K562 (cell line): Measurements from ENCODE around the gene SDSL. TPM values are rescaled to one million over a fixed set of nuclear protein-coding genes. Genes with fewer than 3 reads are reported as not detected.

Experiments
- ATAC-seq: fragments of 200-7000 bp; cut with Tn5 transposase; 3 replicates; pipeline ENCODE4 v1.9.1; 2020; ENCODE audit warnings: moderate library complexity
- BruUV-seq: library from RNA; stranded (reverse); fragments of 400-500 nt; replicated peaks from 2 replicates; lab custom pipeline; 2021; lab: Mats Ljungman, UMichigan
- CTCF ChIA-PET: fragments of 300-600 bp; formaldehyde crosslinking; extraction: SDS; loops from one replicate; lab custom pipeline; 2021; ENCODE audit warnings: low intra/inter-chr PET ratio; lab: Yijun Ruan, JAX
- POLR2A ChIA-PET: fragments of 300-600, 350-650 bp; sonication (Branson Sonifier 250); formaldehyde crosslinking; extraction: SDS; loops from one replicate; lab custom pipeline; 2021; ENCODE audit warnings: antibody characterized with exemption, inconsistent platforms; lab: Yijun Ruan, JAX
- DNase-seq, 4 experiments: peaks; one replicate each; pipeline versions ENCODE4 v3.0.0 to v3.0.0-alpha.2; 2011 to 2018; ENCODE audit warnings: low spot score in 3 of 4, mixed read lengths in 3 of 4; ENCODE audit errors: extremely low read depth in 1 of 4
- FAIRE-seq: peaks from 2 replicates; lab custom pipeline; 2011; peaks lifted over from hg19 to GRCh38; lab: Jason Lieb, UNC
- H2AFZ ChIP-seq: 2 replicates; pipeline ENCODE4 v1.6.0; 2011; ENCODE audit warnings: low read depth, low read length, control low read depth, inconsistent platforms
- H3K27ac ChIP-seq: fragments of 200-600 bp; 3 replicates; pipeline ENCODE4 v1.8.0; 2011; ENCODE audit warnings: low read depth, mild to moderate bottlenecking, control low read depth, inconsistent platforms, low read length, moderate library complexity, mixed read lengths; ENCODE audit errors: extremely low read depth
- H3K27me3 ChIP-seq, 2 experiments: fragments of 300-600 bp in 1 of 2; 2 replicates in 1 of 2; 3 replicates in 1 of 2; pipeline versions ENCODE4 v1.6.0 to v1.8.0; 2011; ENCODE audit warnings: inconsistent platforms in 2 of 2, low read length in 2 of 2, mild to moderate bottlenecking in 1 of 2, mixed read lengths in 1 of 2, moderate library complexity in 1 of 2; ENCODE audit not compliant: control insufficient read depth in 2 of 2, insufficient read depth in 2 of 2
- H3K36me3 ChIP-seq: fragments of 300-600 bp; 3 replicates; pipeline ENCODE4 v1.8.0; 2011; ENCODE audit warnings: mild to moderate bottlenecking, low read length, inconsistent platforms; ENCODE audit not compliant: control insufficient read depth, insufficient read depth
- H3K4me1 ChIP-seq, 2 experiments: fragments of 200-600 bp in 1 of 2; replicated peaks in 1 of 2; 2 replicates in 1 of 2; 3 replicates in 1 of 2; pipeline versions ENCODE4 v1.5.1 to v1.8.0; 2011; ENCODE audit warnings: inconsistent platforms in 2 of 2, low read length in 2 of 2, mild to moderate bottlenecking in 1 of 2, mixed read lengths in 1 of 2, moderate library complexity in 1 of 2; ENCODE audit not compliant: control insufficient read depth in 2 of 2, insufficient read depth in 2 of 2
- H3K4me2 ChIP-seq: 2 replicates; pipeline ENCODE4 v1.6.1; 2011; ENCODE audit warnings: low read length, control low read depth, inconsistent platforms, mixed read lengths; ENCODE audit not compliant: insufficient read depth
- H3K4me3 ChIP-seq: fragments of 200-600 bp; sonication (generic), shearing (Covaris generic); 2 replicates; pipeline ENCODE4 v1.5.1; 2016; ENCODE audit warnings: control low read depth, inconsistent platforms
- H3K79me2 ChIP-seq: fragments of 200-600 bp; 3 replicates; pipeline ENCODE4 v1.8.0; 2011; ENCODE audit warnings: low read length, inconsistent platforms; ENCODE audit not compliant: control insufficient read depth, insufficient read depth
- H3K9ac ChIP-seq, 2 experiments: 2 replicates each; pipeline versions ENCODE4 v1.6.0 to v1.6.1; 2011; ENCODE audit warnings: low read depth in 2 of 2, low read length in 2 of 2, control low read depth in 1 of 2, inconsistent platforms in 1 of 2, mild to moderate bottlenecking in 1 of 2, mixed read lengths in 1 of 2; ENCODE audit not compliant: insufficient read depth in 1 of 2
- H3K9me1 ChIP-seq: one replicate; pipeline ENCODE4 v1.6.0; 2011; ENCODE audit warnings: inconsistent platforms, mild to moderate bottlenecking, low read length, moderate library complexity; ENCODE audit not compliant: control insufficient read depth, insufficient read depth
- H3K9me3 ChIP-seq: replicated peaks from 2 replicates; pipeline ENCODE4 v1.5.1; 2011; ENCODE audit warnings: low read depth, low read length, inconsistent platforms; ENCODE audit not compliant: control insufficient read depth, insufficient read depth
- H4K20me1 ChIP-seq: replicated peaks from 2 replicates; pipeline ENCODE4 v1.6.1; 2011; ENCODE audit warnings: low read length, inconsistent platforms, mixed read lengths; ENCODE audit not compliant: control insufficient read depth, insufficient read depth
- CCAR2 ChIP-seq: fragments of 200-400 bp; formaldehyde crosslinking; IDR thresholded peaks from 2 replicates; pipeline ENCODE4 v1.6.1; 2017; ENCODE audit warnings: mild to moderate bottlenecking, low read depth, low read length
- CHD7 ChIP-seq: fragments of 200-600 bp; sonication (generic); IDR thresholded peaks from one replicate; pipeline ENCODE4 v1.6.1; 2012; ENCODE audit warnings: mild to moderate bottlenecking, low read depth, low read length, inconsistent platforms
- DACH1 ChIP-seq: fragments of 450-650 bp; IDR thresholded peaks from 2 replicates; pipeline ENCODE4 v1.6.1; 2018; ENCODE audit not compliant: partially characterized antibody
- HDAC1 ChIP-seq, 2 experiments: fragments of 450-650 bp; IDR thresholded peaks; 2 replicates each; pipeline ENCODE4 v1.6.1; 2016 to 2017; ENCODE audit warnings: inconsistent platforms in 1 of 2, mild to moderate bottlenecking in 1 of 2, moderate library complexity in 1 of 2
- HMBOX1 ChIP-seq: sonication (generic); IDR thresholded peaks from 2 replicates; pipeline ENCODE4 v1.6.1; 2016
- KLF13 ChIP-seq: fragments of 450-650 bp; IDR thresholded peaks from 2 replicates; pipeline ENCODE4 v1.6.1; 2016; ENCODE audit warnings: missing genetic modification characterization, low read depth, mild to moderate bottlenecking, missing compliant biosample characterization, moderate library complexity, borderline replicate concordance
- NR1H2 ChIP-seq: sonication (generic); formaldehyde crosslinking; IDR thresholded peaks from 2 replicates; pipeline ENCODE4 v1.4.0; 2020; ENCODE audit warnings: mild to moderate bottlenecking, missing genetic modification reagents
- POU5F1 ChIP-seq: fragments of 150-350 bp; IDR thresholded peaks from 2 replicates; pipeline ENCODE4 v1.6.1; 2014; ENCODE audit warnings: borderline replicate concordance, low read length, low read depth, mild to moderate bottlenecking; ENCODE audit not compliant: partially characterized antibody
- SRF ChIP-seq, 2 experiments: fragments of 250-450, 450-650 bp in 1 of 2; sonication (Bioruptor Pico) in 1 of 2; sonication (generic) in 1 of 2; formaldehyde crosslinking; IDR thresholded peaks; 2 replicates each; pipeline versions ENCODE4 v1.5.0 to v1.5.1; 2020 to 2022; ENCODE audit warnings: mild to moderate bottlenecking in 1 of 2, missing genetic modification reagents in 1 of 2
- U2AF2 ChIP-seq: fragments of 200-400 bp; formaldehyde crosslinking; optimal IDR thresholded peaks from 2 replicates; pipeline ENCODE3; 2017; ENCODE audit warnings: low read depth, mild to moderate bottlenecking, low read length
- ZNF717 ChIP-seq: fragments of 250-450 bp; sonication (Bioruptor Pico); IDR thresholded peaks from 2 replicates; pipeline ENCODE4 v1.5.0; 2021
- WGBS: fragments of 100-300 bp; shearing (Covaris generic); methylation state at CpG from one replicate; pipeline ENCODE4 v1.1.6; 2016; ENCODE audit warnings: low coverage, mixed read lengths; ENCODE audit not compliant: insufficient coverage; ENCODE audit errors: missing lambda C conversion rate; 5-methylcytosine and 5-hydroxymethylcytosine counted together
- in situ Hi-C: fragments of 300-500 bp; cut with MboI; formaldehyde crosslinking; loops from 4 replicates; pipeline ENCODE4 v1.15.0; 2018; ENCODE audit warnings: inconsistent platforms, mixed read lengths
- intact Hi-C: fragments of 100-400 bp; cut with micrococcal nuclease; formaldehyde crosslinking; loops from 2 replicates; pipeline ENCODE4 v1.14.2; 2022
- polyA plus RNA-seq, 8 experiments: library from polyadenylated mRNA; depleted of rRNA in 4 of 8; stranded (reverse) in 5 of 8; unstranded in 3 of 8; fragments of >200 nt; fragmentation: Nextera tagmentation in 2 of 8; fragmentation: Illumina TruSeq in 1 of 8; extraction: Ambion mirVana in 2 of 8; extraction: Trizol in 1 of 8; gene quantifications; 2 replicates each; pipeline versions ENCODE4 v1.2.1 to v1.2.3, GENCODE V29; 2011 to 2014; ENCODE audit warnings: inconsistent platforms in 1 of 8, missing spikeins in 1 of 8
- total RNA-seq, 7 experiments: library from RNA; depleted of rRNA in 6 of 7; stranded (reverse); fragments of >200 nt in 6 of 7; fragmentation: Illumina TruSeq in 2 of 7; extraction: Trizol in 2 of 7; gene quantifications; 2 replicates each; pipeline versions ENCODE4 v1.2.1 to v1.2.3, GENCODE V29; 2011 to 2021; ENCODE audit warnings: low replicate concordance in 1 of 7

Gene SDSL
- total and polyA plus RNA-seq, 9 of the 15 experiments (the other 6 are each of a cell fraction or from before 2014, with no cell fraction given): 0.31 to 11.0 (median 7.4) TPM

- Histone ChIP-seq H3K27ac (no peak overlapping the region), H3K79me2 (0 out of 3 replicates have a peak, but pooled peaks cover 3% of the 10 kb centered on the region), H4K20me1 (no peaks in the 10 kb centered on the region), H3K4me3 (no peak overlapping the region), H3K27me3 (peaks cover 0 to 4% of the 10 kb centered on the region in 2 experiments; a peak in 1 of 5 replicates), H3K9ac (no peak overlapping the region), H3K9me1 (no peaks in the 10 kb centered on the region), H3K36me3 (peaks cover 5% of the 10 kb centered on the region; the same call in 1 of the 3 replicates), H3K4me2 (no peak overlapping the region), H2AFZ (no peak overlapping the region), H3K9me3 (peaks cover 4% of the 10 kb centered on the region; the same call in 1 of the 2 replicates), H3K4me1 (peaks cover 5 to 6% of the 10 kb centered on the region in 2 experiments; a peak in 4 of 5 replicates)
- intact Hi-C loops (loop anchor here (5.0 kb wide), 1 partner anchor 101 kb away; no protein-coding TSS in a partner anchor), in situ Hi-C loops (no loop called here)
- ChIA-PET POLR2A (interaction anchor here (1.2 kb wide), 1 partner anchor 8 kb away, joined by 3 read pairs; no protein-coding TSS in a partner anchor), CTCF (no interaction called here)
- 25% methylated on average over 1 of the region's 1 CpG for WGBS
- ATAC-seq (no peak), DNase-seq (no peak), FAIRE-seq (no peak)
- BruUV-seq: no TSS peak
- no peak for TF ChIP-seq DACH1
- no peak for TF ChIP-seq KLF13 (tag)
- TF ChIP-seq CHD7: no peak
- TF ChIP-seq POU5F1: no peak
- TF ChIP-seq HDAC1 (IDR thresholded peaks at IDR 0.05): no peak
- TF ChIP-seq U2AF2: no peak
- TF ChIP-seq NR1H2 (CRISPR knock-in tag): no peak
- no peak for TF ChIP-seq CCAR2
- TF ChIP-seq ZNF717 (CRISPR knock-in tag): no peak
- no peak for TF ChIP-seq SRF (CRISPR knock-in tag; IDR thresholded peaks at IDR 0.05)
- no peak for TF ChIP-seq HMBOX1
Observed at GRCh38 chr12:113428482-113428881, 6.3 kb downstream of the SDSL start.
